Naive thymus-derived CD4-positive, alpha-beta T cell (primary cell): ENCODE data around the gene UPK1B. TPM values are rescaled to one million over a fixed set of nuclear protein-coding genes. Genes with fewer than 3 reads are reported as not detected.
"Not testable (repeated sequence)": the region's sequence is repeated elsewhere in the genome, so short reads cannot be mapped to it uniquely, and the experiment has no call there.

Source experiments
- ATAC-seq: fragments of 150-1000 bp; cut with Tn5 transposase; 2 replicates; pipeline ENCODE4 v1.10.0; 2021; ENCODE audit warnings: mild to moderate bottlenecking, moderate library complexity
- CTCF ChIA-PET: fragments of 350-600 bp; sonication (Branson Sonifier 250); formaldehyde crosslinking; loops from one replicate; lab custom pipeline; 2021; ENCODE audit warnings: antibody characterized with exemption; lab: Charles Lee
- POLR2A ChIA-PET: fragments of 350-600 bp; sonication (Branson Sonifier 250); formaldehyde crosslinking; loops from one replicate; lab custom pipeline; 2021; ENCODE audit warnings: antibody characterized with exemption, inconsistent platforms; lab: Charles Lee
- DNase-seq, 9 donors: peaks; one replicate each; pipeline versions ENCODE4 v3.0.0 to v3.0.0-alpha.2; 2020 to 2022; ENCODE audit warnings: mixed read lengths in 1 of 9
- H3K27ac ChIP-seq: one replicate; pipeline ENCODE4 v1.7.0; 2013; ENCODE audit warnings: mild to moderate bottlenecking, low read depth, low read length, moderate library complexity
- H3K27me3 ChIP-seq, 2 donors: one replicate each; pipeline ENCODE4 v1.7.0; 2013; ENCODE audit warnings: low read length in 2 of 2, mild to moderate bottlenecking in 2 of 2, moderate library complexity in 2 of 2; ENCODE audit not compliant: control insufficient read depth in 2 of 2, insufficient read depth in 2 of 2
- H3K36me3 ChIP-seq, 3 experiments: 1 replicate in 2 of 3; 2 replicates in 1 of 3; pipeline ENCODE4 v1.7.0; 2013; ENCODE audit warnings: low read length in 3 of 3, mild to moderate bottlenecking in 3 of 3, moderate library complexity in 1 of 3; ENCODE audit not compliant: insufficient read depth in 3 of 3, control insufficient read depth in 2 of 3
- H3K4me1 ChIP-seq, 2 donors: one replicate each; pipeline ENCODE4 v1.7.0; 2013; ENCODE audit warnings: low read length in 2 of 2, mild to moderate bottlenecking in 2 of 2, moderate library complexity in 1 of 2; ENCODE audit not compliant: control insufficient read depth in 2 of 2, insufficient read depth in 2 of 2
- H3K4me3 ChIP-seq: 2 replicates; pipeline ENCODE4 v1.7.0; 2013; ENCODE audit warnings: mild to moderate bottlenecking, low read length
- H3K9me3 ChIP-seq, 3 experiments: 1 replicate in 2 of 3; 2 replicates in 1 of 3; pipeline ENCODE4 v1.7.0; 2013; ENCODE audit warnings: low read length in 3 of 3; ENCODE audit not compliant: control insufficient read depth in 2 of 3
- H3K27ac Mint-ChIP-seq, 9 donors: one replicate each; pipeline ENCODE4 v1.8.0; 2020 to 2022; ENCODE audit warnings: mixed read lengths in 9 of 9, mild to moderate bottlenecking in 8 of 9, moderate library complexity in 5 of 9, inconsistent platforms in 2 of 9
- H3K27me3 Mint-ChIP-seq, 5 donors: one replicate each; pipeline ENCODE4 v1.8.0; 2021 to 2022; ENCODE audit warnings: mixed read lengths in 5 of 5, mild to moderate bottlenecking in 1 of 5
- H3K36me3 Mint-ChIP-seq, 5 donors: one replicate each; pipeline ENCODE4 v1.8.0; 2020 to 2022; ENCODE audit warnings: mixed read lengths in 5 of 5, mild to moderate bottlenecking in 3 of 5, inconsistent platforms in 1 of 5
- H3K4me1 Mint-ChIP-seq, 7 donors: one replicate each; pipeline ENCODE4 v1.8.0; 2020 to 2022; ENCODE audit warnings: mixed read lengths in 7 of 7, mild to moderate bottlenecking in 3 of 7, inconsistent platforms in 1 of 7
- H3K4me3 Mint-ChIP-seq, 10 donors: one replicate each; pipeline ENCODE4 v1.8.0; 2020 to 2022; ENCODE audit warnings: mild to moderate bottlenecking in 10 of 10, mixed read lengths in 10 of 10, moderate library complexity in 6 of 10, inconsistent platforms in 2 of 10
- H3K9me3 Mint-ChIP-seq, 11 donors: one replicate each; pipeline ENCODE4 v1.8.0; 2020 to 2022; ENCODE audit warnings: mixed read lengths in 11 of 11, mild to moderate bottlenecking in 4 of 11, inconsistent platforms in 1 of 11, moderate library complexity in 1 of 11
- intact Hi-C, 2 donors: fragments of 100-400 bp; cut with micrococcal nuclease; formaldehyde crosslinking; loops; one replicate each; pipeline ENCODE4 v1.15.1; 2023
- polyA plus RNA-seq, 2 donors: library from polyadenylated mRNA; unstranded; fragments of 300-500 nt; fragmentation: Illumina TruSeq; gene quantifications; one replicate each; pipeline ENCODE4 v1.2.3, GENCODE V29; 2021
- total RNA-seq, 6 experiments: library from RNA in 5 of 6; stranded (reverse) in 5 of 6; gene quantifications; 1 replicate in 5 of 6; 2 replicates in 1 of 6; pipeline ENCODE4 v1.2.3 and lab custom pipeline; 2021 to 2026

The UPK1B gene
- total and polyA plus RNA-seq, 7 experiments from 2014 or later = 0.11 to 1.3 TPM; not detected in 5

GRCh38 chr3:119161240-119161639, 12.2 kb upstream of the UPK1B start:
- peaks cover 0 to 16% (median 4%) of the 10 kb centered on the region in 5 donors for H3K27me3 Mint-ChIP-seq
- Histone ChIP-seq H3K27ac (no peak overlapping the region), H3K36me3 (no peaks in the 10 kb centered on the region), H3K4me1 (no peaks in the 10 kb centered on the region), H3K4me3 (no peak overlapping the region), H3K9me3 (no peaks in the 10 kb centered on the region), H3K27me3 (no peaks in the 10 kb centered on the region)
- no peak overlapping the region for H3K27ac Mint-ChIP-seq
- POLR2A ChIA-PET = no interaction called here
- CTCF ChIA-PET = no interaction called here
- no peaks in the 10 kb centered on the region for H3K4me1 Mint-ChIP-seq
- H3K9me3 Mint-ChIP-seq = peaks cover 2 to 12% (median 5%) of the 10 kb centered on the region in 11 donors
- DNase-seq (no peak), ATAC-seq (no peak)
- peaks cover 0 to 28% (median 10%) of the 10 kb centered on the region in 5 donors for H3K36me3 Mint-ChIP-seq
- intact Hi-C loops = no loop called here
- H3K4me3 Mint-ChIP-seq = no peak overlapping the region

GRCh38 chr3:119164745-119165144, 8.7 kb upstream of the UPK1B start:
- H3K9me3 ChIP-seq, H3K4me3 ChIP-seq, H3K27me3 ChIP-seq, ATAC-seq, H3K9me3 Mint-ChIP-seq, H3K4me1 Mint-ChIP-seq, H3K27ac ChIP-seq, intact Hi-C loops, DNase-seq, POLR2A ChIA-PET, H3K36me3 ChIP-seq, H3K27ac Mint-ChIP-seq, H3K4me3 Mint-ChIP-seq, H3K4me1 ChIP-seq, CTCF ChIA-PET: not testable (repeated sequence)
- H3K27me3 Mint-ChIP-seq = peaks cover 0 to 16% (median 4%) of the 10 kb centered on the region in 5 donors
- H3K36me3 Mint-ChIP-seq = peaks cover 0 to 18% (median 4%) of the 10 kb centered on the region in 5 donors

DNA sequence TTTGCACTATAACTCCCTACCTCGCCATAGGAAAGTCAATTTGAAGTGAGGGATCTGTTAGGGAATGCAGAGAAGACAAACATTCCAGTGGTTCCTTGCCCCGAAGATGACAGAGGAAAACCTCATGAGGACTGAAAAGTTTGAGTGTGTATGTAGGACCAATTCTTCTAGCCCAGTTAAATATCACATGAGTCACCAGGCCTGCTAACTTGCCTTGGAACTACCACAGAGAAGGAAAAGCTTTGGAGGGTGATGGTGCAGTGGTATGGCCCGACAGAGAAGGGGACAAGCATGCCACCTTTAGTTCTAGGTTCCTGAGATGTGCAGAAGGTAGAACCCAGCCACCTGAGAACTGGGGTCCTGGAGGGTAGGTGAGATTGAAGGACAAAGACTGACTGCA, 2.6 kb upstream of the UPK1B start:
- ChIA-PET CTCF (no interaction called here), POLR2A (no interaction called here)
- Histone ChIP-seq H3K36me3 (no peaks in the 10 kb centered on the region), H3K27me3 (no peaks in the 10 kb centered on the region), H3K9me3 (no peaks in the 10 kb centered on the region), H3K4me1 (no peaks in the 10 kb centered on the region), H3K27ac (no peak overlapping the region), H3K4me3 (no peak overlapping the region)
- DNase-seq = no peak
- H3K27ac Mint-ChIP-seq = no peak overlapping the region
- H3K9me3 Mint-ChIP-seq = peaks cover 0 to 2% (median 0%) of the 10 kb centered on the region in 11 donors
- H3K4me3 Mint-ChIP-seq = no peak overlapping the region
- ATAC-seq = no peak
- no peaks in the 10 kb centered on the region for H3K36me3 Mint-ChIP-seq
- peaks cover 0 to 5% (median 0%) of the 10 kb centered on the region in 7 donors for H3K4me1 Mint-ChIP-seq
- peaks cover 0 to 7% (median 0%) of the 10 kb centered on the region in 5 donors for H3K27me3 Mint-ChIP-seq
- intact Hi-C loops = no loop called here

DNA sequence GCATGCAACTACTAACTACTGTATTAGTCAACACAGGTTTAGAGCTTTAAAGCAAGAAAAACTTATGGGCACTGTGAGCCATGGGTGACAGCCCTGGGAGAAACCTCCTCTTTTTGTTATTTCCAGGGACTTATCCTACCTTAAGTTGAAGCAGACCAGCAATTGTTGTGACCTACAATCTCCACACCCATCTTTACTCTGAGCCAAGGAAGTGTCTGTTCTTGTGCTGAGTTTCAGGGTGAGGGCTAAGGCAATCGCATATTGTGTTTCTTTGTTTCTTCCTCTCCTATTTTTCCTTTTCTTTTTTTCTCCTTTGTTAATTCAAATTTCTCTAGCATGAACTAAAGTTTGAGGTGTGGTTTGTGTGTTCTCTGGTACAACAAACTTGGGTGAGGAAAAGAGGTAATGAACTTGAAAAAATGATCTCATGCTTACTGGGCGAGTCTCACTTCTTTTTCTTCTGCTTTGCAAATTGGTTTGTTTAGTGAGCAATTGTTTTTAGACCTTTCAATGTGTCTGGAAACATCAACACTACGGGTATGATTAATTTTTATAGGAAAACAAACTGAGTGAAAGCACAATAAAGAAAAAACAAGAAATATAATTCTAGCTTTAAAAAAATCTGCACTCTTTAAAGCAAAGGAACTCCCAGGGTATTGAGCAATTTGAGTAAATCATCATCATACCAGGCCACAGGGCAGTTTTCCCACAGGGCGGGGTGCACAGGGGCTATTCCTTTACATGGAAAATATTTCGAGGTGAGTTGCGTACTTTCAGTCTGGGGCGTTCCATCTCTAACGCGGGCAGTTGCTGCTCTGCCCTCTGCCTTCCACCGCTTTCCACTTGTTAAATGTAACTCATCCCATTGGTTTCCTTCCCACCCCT, 2.7 kb downstream of the UPK1B start:
- peaks cover 0 to 28% (median 0%) of the 10 kb centered on the region in 5 donors for H3K27me3 Mint-ChIP-seq
- intact Hi-C loops = no loop called here
- H3K36me3 Mint-ChIP-seq = no peaks in the 10 kb centered on the region
- CTCF ChIA-PET = no interaction called here
- no peak overlapping the region for H3K4me3 ChIP-seq
- no peak overlapping the region for H3K4me3 Mint-ChIP-seq
- H3K27me3 ChIP-seq = no peaks in the 10 kb centered on the region
- H3K36me3 ChIP-seq = no peaks in the 10 kb centered on the region
- no peak overlapping the region for H3K27ac ChIP-seq
- DNase-seq = no peak
- ATAC-seq = no peak
- no peaks in the 10 kb centered on the region for H3K9me3 ChIP-seq
- peaks cover 0 to 5% (median 0%) of the 10 kb centered on the region in 7 donors for H3K4me1 Mint-ChIP-seq
- H3K27ac Mint-ChIP-seq = peak overlapping the region in 2 of 9 donors; percentile 10 to 29
- H3K9me3 Mint-ChIP-seq = peaks cover 0 to 2% (median 0%) of the 10 kb centered on the region in 11 donors
- POLR2A ChIA-PET = no interaction called here
- no peaks in the 10 kb centered on the region for H3K4me1 ChIP-seq

DNA sequence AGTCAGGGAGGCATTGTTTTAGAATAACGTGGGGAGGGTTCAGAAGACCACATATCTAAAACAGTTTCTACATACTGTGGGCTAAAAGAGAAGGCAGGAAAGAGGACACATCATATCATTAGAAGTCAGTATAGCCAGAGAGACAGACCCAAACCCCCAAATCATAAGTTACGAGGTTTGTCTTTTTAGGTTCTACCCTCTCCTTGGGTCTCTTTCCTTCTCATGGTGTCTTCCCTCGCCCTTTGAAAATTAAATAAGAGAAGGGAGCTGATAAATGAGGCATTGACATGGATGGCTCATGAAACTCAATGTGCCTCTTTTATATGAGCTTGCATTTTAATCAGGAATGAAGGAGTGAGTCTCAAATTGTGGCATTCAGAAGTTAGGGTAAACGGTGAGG, 3.4 kb downstream of the UPK1B start:
- ChIA-PET CTCF (interaction anchor here (0.8 kb wide), 1 partner anchor 22 kb away, joined by 3 read pairs; no protein-coding TSS in a partner anchor), POLR2A (no interaction called here)
- peaks cover 0 to 28% (median 0%) of the 10 kb centered on the region in 5 donors for H3K27me3 Mint-ChIP-seq
- no peak overlapping the region for H3K27ac Mint-ChIP-seq
- no peaks in the 10 kb centered on the region for H3K36me3 Mint-ChIP-seq
- no peak overlapping the region for H3K4me3 Mint-ChIP-seq
- peaks cover 0 to 5% (median 0%) of the 10 kb centered on the region in 7 donors for H3K4me1 Mint-ChIP-seq
- H3K27me3 ChIP-seq = no peaks in the 10 kb centered on the region
- H3K27ac ChIP-seq = no peak overlapping the region
- intact Hi-C loops = no loop called here
- H3K4me3 ChIP-seq = no peak overlapping the region
- DNase-seq = no peak
- no peaks in the 10 kb centered on the region for H3K4me1 ChIP-seq
- no peaks in the 10 kb centered on the region for H3K36me3 ChIP-seq
- peaks cover 0 to 2% (median 0%) of the 10 kb centered on the region in 11 donors for H3K9me3 Mint-ChIP-seq
- ATAC-seq = no peak
- H3K9me3 ChIP-seq = no peaks in the 10 kb centered on the region

DNA sequence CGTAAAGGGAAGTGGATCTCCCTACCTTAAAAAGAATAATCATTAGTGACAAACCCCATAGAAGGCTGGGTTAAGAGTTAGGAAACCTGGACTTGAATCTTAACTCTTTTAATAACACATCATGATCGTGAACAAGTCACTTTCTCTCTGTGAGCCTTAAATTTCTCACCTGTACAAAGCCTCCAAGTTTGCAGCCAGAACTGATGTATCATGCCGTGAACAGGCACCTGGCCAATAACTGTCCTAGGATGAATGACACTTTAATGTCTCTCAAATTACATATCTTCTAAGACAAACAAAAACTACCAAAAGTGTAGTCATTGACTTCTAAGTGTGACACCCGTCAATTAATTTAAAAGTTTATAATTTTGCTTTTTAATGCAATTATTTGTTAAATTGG, 3.9 kb downstream of the UPK1B start:
- no peak overlapping the region for H3K27ac ChIP-seq
- no peak for DNase-seq
- Mint-ChIP-seq H3K36me3 (no peaks in the 10 kb centered on the region), H3K4me3 (no peak overlapping the region), H3K4me1 (peaks cover 0 to 5% (median 0%) of the 10 kb centered on the region in 7 donors), H3K27ac (no peak overlapping the region), H3K27me3 (peaks cover 0 to 28% (median 0%) of the 10 kb centered on the region in 5 donors), H3K9me3 (peaks cover 0 to 2% (median 0%) of the 10 kb centered on the region in 11 donors)
- no peaks in the 10 kb centered on the region for H3K27me3 ChIP-seq
- H3K4me3 ChIP-seq = no peak overlapping the region
- H3K4me1 ChIP-seq = no peaks in the 10 kb centered on the region
- no peaks in the 10 kb centered on the region for H3K9me3 ChIP-seq
- H3K36me3 ChIP-seq = no peaks in the 10 kb centered on the region
- ChIA-PET CTCF (interaction anchor here (0.8 kb wide), 1 partner anchor 22 kb away, joined by 3 read pairs; no protein-coding TSS in a partner anchor), POLR2A (no interaction called here)
- intact Hi-C loops = no loop called here
- no peak for ATAC-seq
